HG03103 (cell line): ENCODE results near the gene HMCN2.

Experiments used
- ATAC-seq: cut with Tn5 transposase; IDR thresholded peaks from one replicate; pipeline ENCODE4 v1.9.1; 2021; ENCODE audit warnings: low read depth; ENCODE audit not compliant: unreplicated experiment

The HMCN2 gene

DNA sequence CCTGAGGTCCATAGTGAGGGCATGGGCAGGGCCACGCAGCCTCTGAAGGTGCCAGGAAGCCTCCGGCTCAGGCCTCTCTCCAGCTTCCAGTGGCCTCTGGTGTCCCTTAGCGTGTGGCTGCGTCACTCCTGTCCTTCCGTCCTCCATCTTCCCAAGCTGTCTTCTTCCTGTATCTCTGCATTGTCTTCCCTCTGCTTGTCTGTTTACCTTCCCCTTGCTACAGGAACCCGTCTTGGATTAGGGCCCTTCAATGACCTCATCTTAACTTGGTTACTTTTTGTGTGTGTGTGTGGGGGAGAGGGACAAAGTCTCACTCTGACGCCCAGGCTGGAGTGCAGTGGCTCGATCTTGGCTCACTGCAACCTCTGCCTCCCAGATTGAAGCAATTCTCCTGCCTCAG lies 193.6 kb downstream of the HMCN2 start:
- ATAC-seq, result no peak

DNA sequence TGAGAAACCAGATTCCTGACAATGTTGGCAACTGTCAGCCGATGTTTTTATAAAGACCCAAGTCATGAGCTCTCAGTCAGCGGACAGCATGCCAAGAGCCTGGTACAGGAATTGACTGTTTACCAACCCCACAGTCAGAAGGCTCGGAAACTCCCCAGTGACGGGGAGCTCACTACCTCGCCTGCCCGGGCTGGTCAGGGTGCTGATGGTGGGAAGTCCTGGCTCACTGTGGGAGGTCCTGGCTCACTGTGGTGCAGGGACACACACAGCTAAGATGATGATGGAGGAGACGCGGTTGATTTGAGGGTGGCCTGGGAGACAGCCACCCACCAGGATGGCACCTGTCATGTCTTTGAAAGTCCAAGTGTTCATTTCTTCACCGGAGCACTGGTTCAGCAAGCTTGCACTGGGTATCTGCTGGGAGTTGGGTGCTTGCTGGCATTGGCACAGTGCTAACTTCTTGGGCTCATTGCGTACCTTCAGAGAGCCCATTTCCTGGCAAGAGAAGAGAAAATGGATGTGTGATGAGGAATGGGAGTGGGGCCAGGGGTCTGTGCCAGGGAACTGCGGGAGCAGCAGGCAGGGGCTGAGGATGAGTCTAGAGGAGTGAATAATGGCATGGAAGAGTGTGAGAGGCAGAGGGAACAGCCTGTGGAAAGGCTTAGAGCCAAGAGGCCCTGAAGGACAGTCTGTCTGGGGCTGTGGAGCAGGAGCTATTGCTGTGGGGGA lies 194.5 kb downstream of the HMCN2 start:
- no peak for ATAC-seq

DNA sequence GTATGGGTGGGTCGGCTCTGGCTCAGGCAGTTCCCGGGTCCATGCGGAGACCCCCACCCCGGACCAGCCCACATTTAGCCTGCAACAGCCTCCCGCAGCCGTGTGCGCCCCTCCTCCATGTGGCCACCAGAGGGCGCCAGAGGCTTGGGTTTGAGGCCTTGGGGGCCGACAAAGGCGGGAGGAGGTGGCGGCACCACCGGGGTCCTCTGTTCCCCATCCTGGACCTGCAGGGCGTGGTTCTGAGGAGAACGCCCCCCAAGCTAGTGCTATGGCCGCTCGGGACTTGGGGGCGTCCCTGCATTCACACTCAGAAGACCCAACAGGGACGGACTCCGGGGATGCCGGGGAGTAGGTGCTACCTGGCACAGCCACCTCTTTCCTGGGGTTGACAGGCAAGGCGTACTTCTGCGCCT lies 195.7 kb downstream of the HMCN2 start:
- ATAC-seq, result no peak

DNA sequence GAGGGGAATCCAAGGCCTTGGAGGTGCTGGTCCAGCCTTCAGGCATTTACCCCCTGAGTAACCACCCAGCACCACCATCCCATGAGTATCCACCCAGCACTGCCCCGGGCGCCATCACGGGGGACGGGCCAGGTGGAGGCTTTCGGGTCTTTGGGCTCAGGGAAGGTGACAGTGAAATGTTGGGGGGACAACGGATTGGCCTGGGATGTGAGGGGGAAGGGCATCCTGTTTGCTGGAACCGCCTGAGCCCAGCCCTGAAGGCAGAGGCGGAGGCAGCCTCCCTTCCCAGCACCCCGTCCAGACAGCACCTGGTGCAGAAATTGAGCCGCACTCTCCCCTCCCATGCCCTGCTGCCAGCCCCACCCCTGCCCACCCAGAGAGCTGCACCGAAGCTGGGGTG lies 196.2 kb downstream of the HMCN2 start:
- ATAC-seq, result no peak

DNA sequence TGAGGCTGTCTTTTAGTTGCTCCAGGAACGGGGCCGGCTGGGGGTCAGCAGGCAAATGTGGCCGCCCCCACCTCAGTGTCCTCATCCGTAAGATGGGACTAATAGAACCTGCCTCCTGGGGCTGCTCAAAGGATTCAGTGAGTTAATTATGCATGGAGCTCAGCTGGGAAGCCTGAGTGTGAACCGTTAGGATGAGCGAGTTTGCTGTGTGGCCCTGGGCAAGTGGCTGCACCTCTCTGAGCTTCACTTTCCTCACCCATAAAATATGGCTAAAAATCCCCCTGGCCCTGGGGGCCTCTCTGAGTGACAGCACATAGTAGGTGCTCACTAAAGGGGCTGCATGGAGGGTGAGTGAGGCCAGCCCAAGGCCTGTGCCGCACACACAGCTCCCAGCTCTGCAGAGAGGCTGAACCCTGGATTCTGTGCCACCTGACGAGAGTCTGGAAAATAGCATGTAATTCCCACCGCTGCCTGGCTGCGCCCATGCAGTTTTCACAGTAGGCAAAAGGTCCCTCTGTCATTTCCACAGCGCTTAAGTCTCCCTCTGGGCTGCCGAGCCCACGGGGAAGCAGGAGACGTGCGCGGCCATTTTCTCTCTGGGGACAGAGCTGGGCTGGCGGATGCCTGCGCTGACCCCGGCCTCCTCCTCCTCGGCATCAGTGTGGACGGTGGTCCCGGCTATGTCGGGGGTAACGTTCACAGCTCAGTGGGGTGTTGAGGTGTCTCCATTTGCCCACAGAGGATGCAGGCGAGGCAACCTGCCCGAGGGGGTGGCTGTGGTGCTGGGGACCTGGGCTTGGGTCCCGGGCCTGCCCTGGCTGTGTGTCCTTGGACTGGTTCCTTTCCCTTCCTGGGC lies 197.4 kb downstream of the HMCN2 start:
- ATAC-seq, result no peak

DNA sequence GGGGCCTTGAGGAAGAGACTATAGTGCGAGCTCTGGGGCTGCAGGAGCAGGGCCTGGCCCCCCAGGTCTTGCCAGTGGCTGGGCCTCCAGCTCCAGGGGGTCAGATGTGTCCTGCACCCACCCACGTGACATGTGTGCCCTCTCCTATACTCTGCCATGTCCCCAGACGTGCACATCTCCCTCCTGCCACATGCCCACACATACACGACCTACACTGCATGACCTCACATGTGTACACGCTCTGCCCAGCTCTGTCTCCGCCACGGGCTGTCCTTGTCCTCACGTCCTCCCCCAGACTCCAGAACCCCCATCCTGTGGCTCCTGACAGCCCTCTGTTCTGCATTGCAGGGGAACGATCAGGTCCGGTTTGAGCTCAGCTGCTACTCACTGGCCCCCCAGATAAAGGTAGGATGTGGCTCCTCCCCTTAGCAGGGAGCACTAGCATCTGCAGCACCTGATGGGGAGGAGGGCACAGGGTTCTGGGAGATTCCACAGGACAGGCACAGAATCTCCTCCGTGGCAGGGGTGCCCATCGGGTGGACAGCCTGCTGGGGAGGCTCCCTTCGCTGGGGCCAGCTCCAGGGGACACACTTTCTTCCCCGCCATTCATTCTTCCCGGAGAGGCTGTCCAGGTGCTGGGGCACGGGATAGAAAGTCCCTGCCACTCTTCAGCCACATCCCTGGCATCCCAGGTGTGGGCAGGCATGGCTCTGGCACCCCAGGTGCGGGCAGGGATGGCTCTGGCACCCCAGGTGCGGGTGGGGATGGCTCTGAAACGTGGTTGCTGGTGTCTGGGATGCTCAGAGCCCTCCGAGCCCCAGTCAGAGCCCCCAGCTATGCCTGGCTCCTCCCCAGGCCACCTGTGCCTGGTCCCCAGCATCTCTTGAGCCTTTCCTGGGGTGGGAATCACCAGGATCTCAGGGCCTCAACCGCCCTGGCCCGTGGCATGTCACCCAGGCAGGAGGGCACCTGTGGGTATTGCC lies 198.5 kb downstream of the HMCN2 start:
- ATAC-seq, result no peak

DNA sequence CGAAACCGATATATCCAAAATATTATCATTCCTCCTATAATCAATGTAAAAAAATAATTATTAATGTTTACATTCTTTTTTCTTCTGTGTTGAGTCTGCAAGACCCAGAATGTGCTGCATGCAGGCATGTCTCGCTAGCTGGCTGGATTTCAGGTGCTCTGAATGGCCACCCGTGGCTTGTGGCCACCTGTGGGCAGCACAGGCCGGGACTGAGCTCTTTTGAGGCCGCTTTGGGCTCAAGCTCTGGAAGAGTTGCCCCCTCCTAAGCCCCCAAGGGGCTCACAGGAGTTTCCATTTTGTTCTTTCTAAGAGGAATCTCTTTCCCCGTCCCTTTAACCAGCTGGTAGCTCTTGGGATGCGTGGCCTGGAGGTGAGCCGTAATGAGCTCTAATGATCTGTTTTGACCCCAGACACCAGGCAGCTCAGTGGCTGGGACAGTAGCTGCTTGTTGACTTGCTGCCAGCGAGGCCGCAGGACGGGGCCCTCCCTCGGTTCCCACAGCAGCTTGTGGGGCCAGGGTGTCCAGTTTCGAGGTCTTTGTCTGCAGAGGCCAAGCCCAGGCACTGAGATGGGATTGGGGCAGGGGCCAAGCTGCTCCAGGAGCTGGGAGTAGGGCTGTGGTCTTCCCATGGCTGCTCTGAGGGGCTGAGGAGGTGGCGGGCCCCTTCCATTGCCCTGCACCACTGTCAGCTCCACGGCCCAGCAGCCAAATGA lies 200.0 kb downstream of the HMCN2 start:
- ATAC-seq, result no peak

DNA sequence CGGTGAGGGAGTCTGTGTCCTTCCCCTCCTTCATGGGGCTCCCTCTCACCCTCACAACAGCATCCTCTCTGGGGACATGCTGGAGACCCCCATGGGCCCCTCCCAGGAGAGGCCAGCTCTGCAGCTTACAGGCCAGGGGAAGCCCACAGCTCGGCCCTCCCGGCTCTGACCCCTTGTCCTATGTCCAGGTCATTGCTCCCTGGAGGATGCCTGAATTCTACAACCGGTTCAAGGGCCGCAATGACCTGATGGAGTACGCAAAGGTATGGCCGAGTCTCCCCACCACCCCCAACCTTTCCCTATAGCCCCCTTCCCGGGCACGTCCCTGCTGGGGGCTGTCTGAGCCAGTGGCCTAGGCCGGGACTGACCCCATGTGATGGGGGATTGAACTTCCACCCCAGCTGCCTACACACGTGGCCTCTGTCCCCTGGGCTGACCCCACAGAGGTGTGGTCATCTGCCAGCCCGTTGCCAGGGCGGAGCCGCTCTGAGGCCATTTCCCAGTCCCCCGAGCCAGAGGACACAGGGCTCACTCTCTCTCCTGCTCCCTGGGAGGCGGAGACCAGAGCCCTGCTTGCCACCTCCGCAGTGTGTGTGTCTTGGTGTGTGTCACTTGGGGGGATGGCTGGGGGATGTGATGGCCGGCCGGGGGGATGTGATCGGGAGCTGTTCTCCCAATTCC lies 201.1 kb downstream of the HMCN2 start:
- ATAC-seq, result no peak

DNA sequence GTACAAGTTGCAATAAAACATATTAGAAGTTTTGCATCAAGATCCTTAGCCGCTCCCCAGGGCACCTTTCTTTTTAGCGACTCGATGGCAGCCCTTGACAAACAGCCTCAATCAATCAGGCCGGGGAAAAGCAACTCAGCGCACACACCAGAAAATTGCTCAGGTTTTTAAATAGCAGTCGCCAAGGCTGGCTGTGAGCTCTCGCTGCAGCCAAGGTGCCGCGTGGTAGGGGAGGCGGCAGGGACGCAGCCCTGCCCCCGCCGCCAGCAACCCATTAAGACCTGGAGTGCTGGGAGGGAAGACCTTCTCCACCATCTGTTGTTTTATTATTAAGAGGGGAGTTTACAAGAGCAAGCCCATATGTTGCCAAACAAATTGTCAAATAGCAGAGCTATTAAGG lies 201.8 kb downstream of the HMCN2 start:
- ATAC-seq, result no peak

DNA sequence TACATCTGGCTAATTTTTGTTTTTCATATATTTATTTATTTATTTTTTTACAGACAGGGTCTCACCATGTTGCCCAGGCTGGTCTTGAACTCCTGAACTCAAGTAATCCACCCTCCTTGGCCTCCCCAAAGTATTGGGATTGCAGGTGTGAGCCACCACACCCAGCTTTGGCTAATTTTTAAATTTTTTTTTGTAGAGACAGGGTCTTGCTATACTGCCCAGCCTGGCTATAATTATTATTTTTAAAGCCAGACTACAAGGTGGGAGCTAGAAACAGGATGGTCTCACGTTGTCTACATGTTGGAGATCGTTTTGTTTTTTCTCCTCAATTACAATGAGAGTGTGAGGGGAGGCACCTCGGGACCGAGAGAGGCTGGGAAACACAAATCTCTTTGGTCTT lies 203.0 kb downstream of the HMCN2 start:
- ATAC-seq, result no peak

DNA sequence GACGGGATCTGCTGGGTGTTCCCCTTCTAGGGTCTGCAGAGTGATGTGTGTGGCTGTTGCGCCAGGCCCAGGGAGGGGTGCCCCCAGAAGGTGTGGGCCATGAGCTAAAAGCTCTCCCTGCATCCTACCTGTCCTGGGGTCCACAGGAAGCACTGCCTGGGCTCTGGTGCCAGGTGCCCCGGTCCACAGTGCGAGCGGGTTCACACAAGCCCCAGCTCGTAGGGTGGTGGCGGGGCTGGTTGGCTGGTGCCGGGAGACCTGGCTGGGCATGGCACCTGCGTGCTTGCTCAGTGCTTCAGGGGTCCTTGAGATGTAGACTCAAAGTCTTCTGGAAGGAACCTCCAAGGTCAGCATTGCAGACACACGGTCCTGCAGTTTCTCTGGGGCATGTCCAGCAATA lies 204.7 kb downstream of the HMCN2 start:
- ATAC-seq, result no peak

DNA sequence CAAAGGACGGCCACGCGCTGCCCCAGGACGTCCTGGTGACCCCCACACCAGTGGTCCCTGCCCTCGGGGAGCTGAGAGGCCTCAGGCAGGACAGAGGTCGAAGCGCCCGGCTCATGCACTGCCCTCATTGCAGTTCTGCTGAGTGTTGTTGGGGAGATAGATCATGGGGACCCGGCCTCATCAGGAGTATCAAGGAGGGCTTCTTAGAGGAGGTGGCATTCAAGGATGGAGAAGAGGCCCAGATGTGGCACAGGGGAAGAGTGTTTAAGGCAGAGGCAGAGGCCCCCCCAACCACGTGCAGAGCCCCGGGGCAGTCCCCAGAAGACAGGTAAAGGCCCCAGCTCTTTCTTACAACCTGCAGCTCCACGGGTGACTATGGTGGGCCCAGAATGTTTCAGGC lies 205.4 kb downstream of the HMCN2 start:
- no peak for ATAC-seq

DNA sequence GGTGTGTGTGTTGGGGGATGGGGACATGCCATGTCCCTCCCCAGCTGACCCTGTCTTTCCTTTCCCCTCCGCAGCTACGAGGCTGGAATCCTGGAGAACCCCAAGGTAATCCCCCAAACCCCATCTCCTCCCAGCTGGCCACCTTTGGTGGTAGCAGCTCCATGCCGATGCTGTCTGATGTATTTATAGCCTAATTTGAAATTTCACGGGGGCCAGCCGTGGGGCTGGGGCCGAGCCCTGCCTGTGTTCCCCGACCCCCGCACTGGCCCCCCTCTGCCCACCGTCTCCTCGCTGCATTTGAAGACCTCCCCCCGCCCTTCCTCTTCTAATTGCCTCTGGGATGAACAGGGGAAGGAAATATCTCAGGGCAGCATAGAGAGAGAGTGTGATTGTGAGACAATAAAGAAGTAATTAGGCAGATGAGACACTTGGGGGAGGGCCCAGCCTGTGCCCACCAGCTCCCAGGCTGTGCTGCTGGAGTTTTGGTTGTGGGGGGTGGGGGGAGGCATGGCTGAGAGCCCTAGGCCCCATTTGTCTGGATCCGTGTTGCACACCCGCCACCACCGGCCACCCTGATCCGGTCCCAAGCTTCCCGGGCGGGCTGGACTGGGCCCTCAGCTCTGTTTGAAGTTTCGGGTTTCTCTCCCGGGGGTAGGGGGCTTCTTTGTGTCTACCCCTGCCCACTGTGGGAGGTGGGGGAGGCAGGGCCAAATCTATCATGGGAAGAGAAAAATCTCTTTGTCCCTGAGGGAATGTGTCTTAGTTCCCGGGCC lies 206.0 kb downstream of the HMCN2 start:
- no peak for ATAC-seq

DNA sequence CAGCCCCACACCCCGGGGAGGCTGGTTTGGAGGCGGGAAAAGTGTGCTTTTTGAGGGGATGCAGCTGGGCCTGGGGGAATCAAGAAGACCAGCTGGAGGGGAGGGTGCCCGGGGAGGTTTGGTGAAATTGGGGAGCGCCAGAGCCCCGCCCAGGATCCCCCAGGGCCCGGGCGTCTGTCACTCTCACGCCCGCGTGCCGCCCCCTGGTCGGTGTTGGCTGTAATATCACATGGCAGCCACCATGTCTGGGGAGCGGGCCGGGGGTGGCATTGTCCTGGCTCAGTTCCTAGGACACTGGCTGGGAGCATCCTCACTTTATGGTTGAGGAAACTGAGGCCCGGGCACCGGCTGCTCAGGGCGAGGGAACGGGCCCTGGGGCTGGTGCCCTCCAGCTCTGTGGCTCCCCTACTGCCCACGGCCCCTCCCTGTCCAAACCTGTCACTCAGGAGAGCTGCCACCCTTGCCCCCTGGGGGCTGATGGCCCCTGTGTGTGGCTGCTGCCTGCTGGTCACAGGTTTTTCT lies 206.7 kb downstream of the HMCN2 start:
- ATAC-seq, result no peak

DNA sequence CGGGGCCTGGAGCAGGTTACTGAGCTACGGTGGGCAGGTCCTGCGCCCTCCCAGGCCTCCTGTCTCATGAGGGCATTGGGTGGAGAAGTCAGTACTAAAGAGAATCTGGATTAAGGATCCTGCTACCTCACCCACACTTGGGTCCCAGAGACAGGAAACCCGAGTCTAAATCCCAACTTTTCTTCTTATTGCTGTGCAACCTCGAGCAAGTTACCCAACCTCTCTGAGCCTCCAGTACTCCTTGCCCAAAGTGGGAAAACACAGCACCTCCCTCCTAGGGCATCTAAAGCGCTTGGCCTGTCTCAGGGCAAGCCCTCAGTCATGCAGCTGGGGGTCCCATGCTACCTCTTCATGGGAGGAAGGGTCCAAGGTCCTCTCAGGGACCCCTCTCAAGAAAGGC lies 207.4 kb downstream of the HMCN2 start:
- ATAC-seq, result no peak

DNA sequence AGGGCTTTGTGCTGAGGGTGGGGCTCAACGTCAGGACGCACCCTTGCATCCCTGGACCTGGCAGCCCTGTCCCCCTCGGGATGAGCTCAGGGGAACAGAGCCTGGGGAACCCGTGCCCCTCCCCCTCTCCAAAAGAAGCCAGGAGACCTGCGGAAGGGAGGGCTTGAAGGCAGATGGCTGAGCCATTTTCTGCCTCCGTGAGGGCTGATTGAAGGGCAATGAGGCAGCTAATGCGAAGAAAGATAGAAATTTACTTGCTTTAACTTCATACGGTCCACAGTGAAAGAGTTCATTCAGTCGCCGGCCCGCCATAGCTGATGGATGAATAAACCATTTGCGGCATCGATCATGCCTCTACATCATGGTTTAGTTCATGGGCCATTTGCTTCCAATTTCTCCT lies 208.0 kb downstream of the HMCN2 start:
- ATAC-seq, result no peak

DNA sequence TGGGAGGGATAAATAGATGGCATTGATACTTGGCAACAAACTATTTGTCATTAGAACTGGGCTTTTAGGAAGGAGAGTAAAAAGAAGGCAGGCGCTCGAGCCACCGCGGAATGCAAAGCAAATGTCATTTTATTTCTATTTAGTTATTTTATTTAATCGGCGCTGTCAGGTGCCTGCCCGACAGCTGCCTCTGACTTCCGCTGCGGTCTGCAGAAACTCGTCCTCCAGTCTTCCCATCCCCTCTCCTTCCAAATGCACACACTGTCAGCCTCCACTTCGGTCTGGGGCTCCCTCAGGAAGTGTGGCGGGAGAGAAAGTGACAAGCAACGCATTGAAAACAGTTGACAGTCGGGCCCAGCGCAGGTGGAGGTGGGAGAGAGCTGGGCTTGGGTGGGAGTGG lies 208.5 kb downstream of the HMCN2 start:
- no peak for ATAC-seq

DNA sequence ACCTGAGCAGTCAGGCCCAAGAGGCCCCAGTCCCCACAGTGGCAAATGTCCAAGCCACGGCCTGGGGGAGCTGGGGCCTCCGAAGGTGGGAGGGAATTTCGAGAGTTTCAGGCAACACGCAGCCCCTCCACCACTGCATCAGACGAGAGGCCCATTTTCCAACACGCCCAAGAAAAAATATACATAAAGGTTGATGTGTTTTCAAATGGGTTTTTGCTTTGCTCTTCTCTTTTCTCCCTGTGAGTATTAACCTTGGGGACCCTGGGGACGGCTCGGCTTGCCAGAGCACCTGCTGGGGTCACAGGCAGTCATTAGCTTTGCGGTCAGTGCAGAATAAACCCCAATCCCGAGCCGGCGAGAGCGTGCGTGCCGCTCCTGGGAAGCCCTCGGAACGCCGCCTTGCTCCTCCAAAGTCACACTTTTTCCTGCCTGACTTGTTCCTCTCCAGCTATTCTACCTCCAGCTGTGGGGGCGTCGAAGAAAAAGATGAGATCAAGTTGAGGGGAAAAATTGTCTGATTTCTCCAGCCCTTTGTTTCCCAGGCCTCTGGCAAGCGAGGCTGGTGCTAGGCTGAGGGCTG lies 210.7 kb downstream of the HMCN2 start:
- ATAC-seq, result no peak
